RWPE1 (cell line): ENCODE data around the gene AGO3.

Source experiments
- CTCF ChIA-PET: fragments of 350-600 bp; sonication (Branson Sonifier 250); formaldehyde crosslinking; extraction: SDS; loops from one replicate; lab custom pipeline; 2021; lab: Yijun Ruan, JAX
- POLR2A ChIA-PET: fragments of 400-600 bp; formaldehyde crosslinking; extraction: SDS; loops from one replicate; lab custom pipeline; 2020; ENCODE audit warnings: antibody characterized with exemption; ENCODE audit not compliant: low non-redundant PET; lab: Yijun Ruan, JAX
- DNase-seq: peaks from one replicate; pipeline ENCODE4 v3.0.0; 2012; ENCODE audit warnings: low spot score
- H3K27ac ChIP-seq: fragments of 450-650 bp; 2 replicates; pipeline ENCODE4 v1.5.1; 2017
- TF ChIP-seq, protein P1 (sequence below): fragments of 450-650 bp; conservative IDR thresholded peaks from 2 replicates; pipeline ENCODE4 v1.5.1; 2017; ENCODE audit warnings: low read depth, mild to moderate bottlenecking

The AGO3 gene

DNA sequence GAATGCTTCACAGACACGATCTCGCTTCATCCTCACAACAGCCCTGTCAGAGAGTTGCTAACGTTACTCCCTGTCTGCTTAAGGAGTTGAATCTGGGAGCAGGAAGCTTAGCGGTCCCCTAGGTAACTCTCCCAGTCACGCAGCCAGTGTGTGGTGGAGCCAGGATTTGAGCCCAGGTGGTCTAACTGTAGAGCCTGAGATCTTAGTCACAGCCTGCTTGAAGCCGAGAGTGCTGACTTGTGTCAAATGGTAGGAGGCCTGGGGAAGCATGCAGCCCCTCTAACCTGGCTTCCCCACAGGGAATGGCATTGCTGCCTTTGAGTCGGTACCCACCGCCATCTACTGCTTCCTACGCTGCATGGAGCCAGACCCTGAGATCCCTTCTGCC, 161.9 kb downstream of the AGO3 start:
- peak overlapping the region; percentile 46; the same call in 1 of the 2 replicates for H3K27ac ChIP-seq
- TF ChIP-seq, protein P1, sequence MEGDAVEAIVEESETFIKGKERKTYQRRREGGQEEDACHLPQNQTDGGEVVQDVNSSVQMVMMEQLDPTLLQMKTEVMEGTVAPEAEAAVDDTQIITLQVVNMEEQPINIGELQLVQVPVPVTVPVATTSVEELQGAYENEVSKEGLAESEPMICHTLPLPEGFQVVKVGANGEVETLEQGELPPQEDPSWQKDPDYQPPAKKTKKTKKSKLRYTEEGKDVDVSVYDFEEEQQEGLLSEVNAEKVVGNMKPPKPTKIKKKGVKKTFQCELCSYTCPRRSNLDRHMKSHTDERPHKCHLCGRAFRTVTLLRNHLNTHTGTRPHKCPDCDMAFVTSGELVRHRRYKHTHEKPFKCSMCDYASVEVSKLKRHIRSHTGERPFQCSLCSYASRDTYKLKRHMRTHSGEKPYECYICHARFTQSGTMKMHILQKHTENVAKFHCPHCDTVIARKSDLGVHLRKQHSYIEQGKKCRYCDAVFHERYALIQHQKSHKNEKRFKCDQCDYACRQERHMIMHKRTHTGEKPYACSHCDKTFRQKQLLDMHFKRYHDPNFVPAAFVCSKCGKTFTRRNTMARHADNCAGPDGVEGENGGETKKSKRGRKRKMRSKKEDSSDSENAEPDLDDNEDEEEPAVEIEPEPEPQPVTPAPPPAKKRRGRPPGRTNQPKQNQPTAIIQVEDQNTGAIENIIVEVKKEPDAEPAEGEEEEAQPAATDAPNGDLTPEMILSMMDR: no peak
- POLR2A ChIA-PET: interaction anchor here (0.6 kb wide), 1 partner anchor 8 kb away, joined by 9 read pairs; no protein-coding TSS in a partner anchor
- CTCF ChIA-PET: interaction anchor here (0.6 kb wide), 3 partner anchors 8 to 1355 kb away, joined by 3 read pairs; no protein-coding TSS in a partner anchor
- no peak for DNase-seq

DNA sequence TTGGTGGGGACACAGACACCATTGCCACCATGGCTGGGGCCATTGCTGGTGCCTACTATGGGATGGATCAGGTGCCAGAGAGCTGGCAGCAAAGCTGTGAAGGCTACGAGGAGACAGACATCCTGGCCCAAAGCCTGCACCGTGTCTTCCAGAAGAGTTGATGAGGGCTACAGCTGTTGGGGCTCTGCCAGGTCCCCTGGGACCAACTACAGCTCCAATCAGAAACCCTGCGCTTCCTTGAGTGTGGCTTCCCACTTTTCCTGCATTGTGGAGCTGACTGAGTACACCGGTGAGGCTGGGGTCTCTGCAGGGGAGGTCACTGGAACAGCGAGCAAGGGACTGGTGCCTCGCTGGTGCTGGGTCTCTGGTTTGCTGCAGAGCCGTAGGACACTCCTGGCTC, 162.3 kb downstream of the AGO3 start:
- no peak for DNase-seq
- TF ChIP-seq, protein P1: no peak
- POLR2A ChIA-PET: no interaction called here
- peak overlapping the region; percentile 46; the same call in 1 of the 2 replicates for H3K27ac ChIP-seq
- CTCF ChIA-PET: interaction anchor here (0.6 kb wide), 2 partner anchors 7 to 1355 kb away, joined by 3 read pairs; no protein-coding TSS in a partner anchor

DNA sequence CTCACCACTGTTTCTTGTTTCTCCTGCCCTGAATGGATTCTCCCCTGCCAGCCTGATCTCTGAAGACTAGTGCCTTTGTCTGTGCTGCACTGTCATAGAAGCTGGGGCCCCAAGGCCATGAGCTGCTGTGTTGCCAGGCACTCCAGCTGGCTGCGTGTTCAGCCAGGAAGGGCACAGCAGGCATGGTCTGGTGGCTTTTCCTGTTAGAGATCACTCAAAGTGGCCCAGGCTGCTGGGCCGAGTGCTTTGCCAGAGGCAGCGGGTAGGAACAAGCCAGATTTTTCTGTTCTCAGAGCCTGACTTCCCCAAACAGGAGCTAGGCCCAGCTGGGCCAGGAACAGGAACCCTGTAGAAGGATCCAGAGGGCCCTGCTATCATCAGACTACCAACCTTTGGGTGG, 163.0 kb downstream of the AGO3 start:
- CTCF ChIA-PET: interaction anchor here (1.3 kb wide), 1 partner anchor 11 kb away, joined by 5 read pairs; no protein-coding TSS in a partner anchor
- no peak for DNase-seq
- POLR2A ChIA-PET: no interaction called here
- TF ChIP-seq, protein P1: no peak
- peak overlapping the region; percentile 46 for H3K27ac ChIP-seq

DNA sequence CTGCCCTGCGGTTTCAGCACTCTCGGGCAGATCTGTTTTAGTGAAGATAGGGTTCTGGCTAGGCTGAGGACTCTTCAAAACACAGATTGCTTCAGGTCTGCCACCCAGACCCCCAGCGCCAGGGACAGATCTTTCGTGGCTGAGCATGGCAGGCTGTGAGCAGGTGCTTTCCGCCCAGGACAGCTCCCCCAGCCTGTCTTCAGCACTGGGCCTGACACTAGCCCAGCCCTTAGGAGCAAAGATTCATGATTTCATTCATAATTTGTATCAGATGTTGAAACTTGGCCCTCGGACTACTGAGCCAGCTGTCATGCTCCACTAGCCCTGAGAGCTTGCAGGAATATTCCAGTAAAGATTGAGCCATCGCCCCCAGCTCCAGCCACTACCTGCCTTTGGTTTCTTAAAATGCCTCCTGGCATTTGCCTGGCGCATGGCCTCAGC, 163.7 kb downstream of the AGO3 start:
- TF ChIP-seq, protein P1: no peak
- DNase-seq: no peak
- CTCF ChIA-PET: interaction anchor here (0.6 to 1.3 kb wide), 3 partner anchors 10 to 248 kb away, joined by 3 to 5 read pairs (median 4); no protein-coding TSS in a partner anchor
- H3K27ac ChIP-seq: peak overlapping the region; percentile 46
- POLR2A ChIA-PET: no interaction called here

DNA sequence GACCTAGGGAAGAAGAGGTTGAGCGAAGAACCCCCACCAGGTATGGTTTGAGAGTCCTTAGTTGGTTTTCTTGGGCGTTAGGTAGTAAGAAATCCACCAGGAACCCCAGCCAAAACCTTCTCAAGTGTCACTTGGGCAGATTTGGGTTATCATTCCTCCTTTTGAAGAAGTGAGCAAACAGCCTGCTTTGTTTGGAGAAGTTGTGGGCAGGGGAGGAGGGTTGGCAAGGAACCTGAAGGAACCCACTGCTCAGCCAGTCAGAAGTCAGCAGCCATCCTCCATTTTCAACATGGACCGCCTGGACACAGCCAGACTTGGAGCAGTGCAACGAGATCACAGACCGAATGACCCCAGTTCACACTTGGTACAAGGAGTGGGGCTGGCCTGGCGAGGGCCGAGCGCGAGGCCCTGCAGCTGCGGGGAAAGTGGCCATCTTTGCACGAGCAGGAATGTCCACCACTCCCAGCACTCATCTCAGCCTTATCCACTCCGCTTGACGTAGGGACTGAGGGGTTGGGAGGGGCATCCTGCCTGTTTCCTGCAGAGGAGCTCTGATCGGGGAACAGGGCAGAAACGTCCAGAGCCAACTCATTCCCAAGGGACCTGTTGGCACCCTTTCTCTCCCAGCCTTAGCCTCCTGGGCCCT, 165.0 kb downstream of the AGO3 start:
- POLR2A ChIA-PET: no interaction called here

More for the DNA sequence above, 165.0 kb downstream of the AGO3 start:
- TF ChIP-seq, protein P1: no peak
- CTCF ChIA-PET: interaction anchor here (0.5 to 1.4 kb wide), 2 partner anchors 93 to 329 kb away, joined by 3 to 5 read pairs; no protein-coding TSS in a partner anchor
- peak overlapping the region; percentile 15; the same call in 1 of the 2 replicates for H3K27ac ChIP-seq
- DNase-seq: no peak
